ENCODE measurements around the gene XK. TPM values are rescaled to one million over a fixed set of nuclear protein-coding genes. Genes with fewer than 3 reads are reported as not detected.

The XK gene
- total RNA-seq, 1 donor from 2014 or later = 1.7 TPM

DNA sequence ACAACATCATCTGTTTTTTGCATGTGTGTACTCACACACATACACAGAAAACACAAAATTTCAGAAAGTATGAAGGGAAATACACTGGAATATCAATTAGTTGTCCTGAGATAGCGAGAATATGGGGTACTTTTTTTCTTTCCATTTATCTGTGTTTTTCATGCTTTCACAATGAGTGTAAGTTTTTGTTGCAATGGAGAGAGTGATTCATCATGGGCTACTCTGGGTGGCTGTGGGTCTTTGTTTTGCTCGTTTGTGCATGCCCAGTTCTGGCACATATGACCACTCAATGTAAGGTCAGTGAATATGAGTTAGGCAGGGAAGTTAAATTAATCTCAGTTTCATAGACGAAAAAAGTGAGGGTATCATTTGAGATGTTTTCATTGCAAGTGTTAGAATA, 26.9 kb downstream of the XK start:
- Mint-ChIP-seq H3K36me3 (no peaks in the 10 kb centered on the region), H3K4me3 (no peak overlapping the region), H3K9me3 (no peaks in the 10 kb centered on the region), H3K4me1 (ENCODE audit: unreplicated experiment) (no peaks in the 10 kb centered on the region), H3K27ac (no peak overlapping the region), H3K27me3 (no peaks in the 10 kb centered on the region)
- no peak for DNase-seq (ENCODE audit: extremely low spot score, unreplicated experiment)
- TF ChIP-seq, protein P1, sequence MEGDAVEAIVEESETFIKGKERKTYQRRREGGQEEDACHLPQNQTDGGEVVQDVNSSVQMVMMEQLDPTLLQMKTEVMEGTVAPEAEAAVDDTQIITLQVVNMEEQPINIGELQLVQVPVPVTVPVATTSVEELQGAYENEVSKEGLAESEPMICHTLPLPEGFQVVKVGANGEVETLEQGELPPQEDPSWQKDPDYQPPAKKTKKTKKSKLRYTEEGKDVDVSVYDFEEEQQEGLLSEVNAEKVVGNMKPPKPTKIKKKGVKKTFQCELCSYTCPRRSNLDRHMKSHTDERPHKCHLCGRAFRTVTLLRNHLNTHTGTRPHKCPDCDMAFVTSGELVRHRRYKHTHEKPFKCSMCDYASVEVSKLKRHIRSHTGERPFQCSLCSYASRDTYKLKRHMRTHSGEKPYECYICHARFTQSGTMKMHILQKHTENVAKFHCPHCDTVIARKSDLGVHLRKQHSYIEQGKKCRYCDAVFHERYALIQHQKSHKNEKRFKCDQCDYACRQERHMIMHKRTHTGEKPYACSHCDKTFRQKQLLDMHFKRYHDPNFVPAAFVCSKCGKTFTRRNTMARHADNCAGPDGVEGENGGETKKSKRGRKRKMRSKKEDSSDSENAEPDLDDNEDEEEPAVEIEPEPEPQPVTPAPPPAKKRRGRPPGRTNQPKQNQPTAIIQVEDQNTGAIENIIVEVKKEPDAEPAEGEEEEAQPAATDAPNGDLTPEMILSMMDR (conservative IDR thresholded peaks at IDR 0.05) = no peak

DNA sequence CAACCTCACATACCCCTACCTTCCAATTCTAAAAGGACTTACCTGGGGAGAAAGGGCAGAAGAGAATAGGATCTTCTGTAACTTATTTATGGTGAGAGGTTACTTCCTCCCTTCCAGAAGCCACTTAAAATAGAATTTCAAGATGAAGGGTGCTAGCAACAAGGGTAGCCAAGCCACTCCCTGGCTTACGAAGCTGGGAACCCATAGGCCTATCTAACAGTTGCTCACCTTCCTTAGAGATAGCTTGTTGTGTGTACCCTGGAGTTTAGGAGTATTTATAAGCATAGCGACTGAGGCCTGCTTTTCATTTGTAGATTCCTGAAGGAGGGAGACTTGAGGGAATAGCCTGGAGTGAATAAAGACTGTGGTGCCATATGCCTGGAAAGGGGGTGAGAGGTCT, 28.9 kb downstream of the XK start:
- no peaks in the 10 kb centered on the region for H3K36me3 Mint-ChIP-seq

DNA sequence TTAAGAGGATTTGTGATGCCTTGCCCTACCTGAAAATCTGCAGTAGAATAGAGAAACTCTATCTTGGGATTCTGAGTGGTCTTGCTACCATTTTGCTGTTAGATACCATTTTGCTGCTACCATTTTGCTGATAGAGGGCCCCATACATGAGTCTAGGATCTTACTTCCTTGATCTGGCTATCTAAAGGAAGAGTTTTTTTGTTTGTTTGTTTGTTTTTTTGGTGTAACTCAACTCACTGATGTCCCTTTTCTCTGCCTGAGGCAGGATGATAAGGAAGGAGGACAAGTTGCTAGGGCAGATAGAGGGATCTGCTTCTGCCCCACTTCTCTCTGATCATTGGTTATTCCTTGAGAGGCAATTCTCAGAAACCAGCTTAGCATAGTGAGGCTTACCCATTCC, 31.0 kb downstream of the XK start:
- Mint-ChIP-seq H3K4me1 (ENCODE audit: unreplicated experiment) (no peaks in the 10 kb centered on the region), H3K4me3 (no peak overlapping the region), H3K27ac (no peak overlapping the region), H3K36me3 (no peaks in the 10 kb centered on the region), H3K27me3 (no peaks in the 10 kb centered on the region), H3K9me3 (peaks cover 9% of the 10 kb centered on the region)
- DNase-seq (ENCODE audit: extremely low spot score, unreplicated experiment) = no peak
- TF ChIP-seq, protein P1 (conservative IDR thresholded peaks at IDR 0.05) = no peak

More for the DNA sequence above, 28.9 kb downstream of the XK start:
- TF ChIP-seq, protein P1 (conservative IDR thresholded peaks at IDR 0.05) = no peak
- Mint-ChIP-seq H3K4me1 (ENCODE audit: unreplicated experiment) (no peaks in the 10 kb centered on the region), H3K4me3 (no peak overlapping the region), H3K27ac (no peak overlapping the region), H3K9me3 (peaks cover 9% of the 10 kb centered on the region), H3K27me3 (no peaks in the 10 kb centered on the region)
- no peak for DNase-seq (ENCODE audit: extremely low spot score, unreplicated experiment)

DNA sequence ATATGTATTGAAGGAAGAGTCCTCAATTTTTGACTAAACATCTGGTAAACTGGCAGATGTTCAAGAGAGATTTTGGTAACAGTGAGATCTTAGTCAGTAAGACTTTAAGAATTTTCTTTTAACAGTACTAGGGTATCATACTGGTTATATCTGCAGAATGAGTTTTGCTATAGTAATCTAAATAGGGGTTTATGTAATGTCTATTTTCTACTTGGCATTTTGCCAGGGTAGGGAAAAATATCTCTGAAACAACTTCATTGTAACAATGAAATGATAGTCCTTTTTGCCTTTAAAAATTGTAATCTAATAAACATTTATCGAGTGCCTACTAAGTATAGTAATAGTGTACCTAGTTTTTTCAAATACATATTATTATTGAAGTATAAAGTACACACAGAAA, 32.1 kb downstream of the XK start:
- H3K9me3 Mint-ChIP-seq = peaks cover 9% of the 10 kb centered on the region
- no peaks in the 10 kb centered on the region for H3K36me3 Mint-ChIP-seq
- TF ChIP-seq, protein P1 (conservative IDR thresholded peaks at IDR 0.05) = no peak
- no peaks in the 10 kb centered on the region for H3K27me3 Mint-ChIP-seq
- H3K27ac Mint-ChIP-seq = no peak overlapping the region
- DNase-seq (ENCODE audit: extremely low spot score, unreplicated experiment) = no peak
- H3K4me1 Mint-ChIP-seq (ENCODE audit: unreplicated experiment) = no peaks in the 10 kb centered on the region
- no peak overlapping the region for H3K4me3 Mint-ChIP-seq

DNA sequence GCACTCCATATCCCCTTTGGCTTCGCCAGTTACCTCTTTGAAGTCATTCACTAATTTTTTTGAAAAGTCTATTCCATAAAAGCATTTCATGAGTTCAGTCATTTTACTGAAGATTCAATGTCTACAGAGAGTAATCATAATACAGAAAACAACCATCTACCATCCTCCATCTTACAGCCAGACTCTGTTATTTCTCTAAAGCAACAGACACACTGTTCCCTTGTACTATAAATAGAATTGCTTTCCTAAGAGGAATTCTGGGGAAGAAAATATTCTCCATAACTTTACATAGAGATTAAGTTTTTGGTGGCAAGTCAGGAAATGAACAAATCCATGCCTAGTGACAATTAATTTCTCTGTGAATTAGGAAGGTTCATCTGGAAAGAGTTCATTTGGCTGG, 37.0 kb downstream of the XK start:
- no peak for DNase-seq (ENCODE audit: extremely low spot score, unreplicated experiment)
- H3K27ac Mint-ChIP-seq = no peak overlapping the region
- peaks cover 18% of the 10 kb centered on the region for H3K9me3 Mint-ChIP-seq
- no peaks in the 10 kb centered on the region for H3K4me1 Mint-ChIP-seq (ENCODE audit: unreplicated experiment)
- H3K27me3 Mint-ChIP-seq = no peaks in the 10 kb centered on the region
- no peak overlapping the region for H3K4me3 Mint-ChIP-seq
- TF ChIP-seq, protein P1 (conservative IDR thresholded peaks at IDR 0.05) = no peak
- H3K36me3 Mint-ChIP-seq = no peaks in the 10 kb centered on the region

DNA sequence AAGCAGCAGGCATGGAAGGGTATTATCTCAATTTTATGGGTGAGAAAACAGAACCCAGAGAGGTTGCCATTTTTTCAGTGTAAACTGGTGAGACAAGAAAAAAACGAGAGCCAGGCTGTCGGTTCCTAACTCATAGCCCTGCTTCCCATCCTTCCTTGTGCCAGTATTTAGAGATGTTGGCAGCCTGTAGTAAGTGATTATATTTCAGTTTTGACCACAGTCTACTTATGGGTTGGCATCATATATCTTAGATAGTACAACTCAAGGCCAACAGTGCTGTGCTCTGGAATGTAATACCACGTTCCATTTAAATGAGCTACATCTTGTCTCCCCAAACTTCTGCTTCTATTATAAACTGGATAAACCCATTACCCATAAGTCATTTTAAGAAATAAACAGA, 40.8 kb downstream of the XK start:
- Mint-ChIP-seq H3K4me1 (ENCODE audit: unreplicated experiment) (no peaks in the 10 kb centered on the region), H3K36me3 (no peaks in the 10 kb centered on the region), H3K9me3 (peaks cover 9% of the 10 kb centered on the region), H3K27ac (no peak overlapping the region), H3K4me3 (no peak overlapping the region), H3K27me3 (no peaks in the 10 kb centered on the region)
- no peak for DNase-seq (ENCODE audit: extremely low spot score, unreplicated experiment)
- TF ChIP-seq, protein P1 (conservative IDR thresholded peaks at IDR 0.05) = no peak
